ENCODE data around the gene SERPINE1.

The SERPINE1 gene

GRCh38 chr7:101151908-101152651 lies 25.2 kb downstream of the SERPINE1 start:
- DNase-seq (no peak), ATAC-seq (no peak)
- no peaks in the 10 kb centered on the region for H3K36me3 Mint-ChIP-seq (ENCODE audit: low read depth)
- H3K9me3 Mint-ChIP-seq = peaks cover 3% of the 10 kb centered on the region
- peaks cover 24% of the 10 kb centered on the region for H3K27me3 Mint-ChIP-seq
- H3K4me3 Mint-ChIP-seq = no peak overlapping the region
- no peak overlapping the region for H3K27ac Mint-ChIP-seq
- H3K4me1 Mint-ChIP-seq = peaks cover 15% of the 10 kb centered on the region

- peaks cover 3% of the 10 kb centered on the region for H3K9me3 Mint-ChIP-seq
- DNase-seq = peak; percentile 92
- peaks cover 10% of the 10 kb centered on the region for H3K4me1 Mint-ChIP-seq
- H3K27me3 Mint-ChIP-seq = peaks cover 11% of the 10 kb centered on the region
- no peaks in the 10 kb centered on the region for H3K36me3 Mint-ChIP-seq (ENCODE audit: low read depth)
- H3K4me3 Mint-ChIP-seq = peak within 1 kb of the TSS; percentile 75
- H3K27ac Mint-ChIP-seq = peak within 1 kb of the TSS; percentile 75
- peak; percentile 82 for ATAC-seq
These were observed 27.2 kb downstream of the SERPINE1 start, which contains the start of gene AP1S1 for GRCh38 chr7:101153969-101154692. TSS of gene AP1S1 (plus strand) at chr7:101154476. CDS start at chr7:101154515, 39 bp downstream.

DNA sequence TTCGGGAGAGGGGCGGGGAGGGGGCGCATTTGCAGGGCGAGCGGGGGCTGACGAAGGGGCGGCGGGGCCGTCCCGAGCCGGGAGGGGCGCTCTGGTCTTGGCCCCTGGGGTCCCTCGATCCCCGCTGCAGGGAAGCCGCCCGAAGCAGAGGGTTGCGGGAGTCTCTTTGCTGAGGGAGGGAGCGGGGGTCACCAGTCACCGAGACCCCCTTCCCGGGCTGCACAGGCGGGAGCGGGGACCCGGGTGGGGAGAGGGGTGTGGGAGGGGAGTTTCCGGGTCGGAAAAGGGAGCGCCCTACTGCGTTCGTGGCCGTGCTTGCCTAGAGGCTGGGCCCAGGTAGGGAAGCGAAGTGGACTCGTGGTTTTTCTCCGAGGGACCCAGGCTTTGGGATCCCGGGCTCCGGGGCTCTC lies 27.8 kb downstream of the SERPINE1 start:
- no peak overlapping the region for H3K27ac Mint-ChIP-seq
- peaks cover 10% of the 10 kb centered on the region for H3K4me1 Mint-ChIP-seq
- H3K27me3 Mint-ChIP-seq = peaks cover 6% of the 10 kb centered on the region
- DNase-seq = peak; percentile 22
- no peaks in the 10 kb centered on the region for H3K36me3 Mint-ChIP-seq (ENCODE audit: low read depth)
- ATAC-seq = no peak
- peak overlapping the region; percentile 75 for H3K4me3 Mint-ChIP-seq
- H3K9me3 Mint-ChIP-seq = peaks cover 3% of the 10 kb centered on the region

DNA sequence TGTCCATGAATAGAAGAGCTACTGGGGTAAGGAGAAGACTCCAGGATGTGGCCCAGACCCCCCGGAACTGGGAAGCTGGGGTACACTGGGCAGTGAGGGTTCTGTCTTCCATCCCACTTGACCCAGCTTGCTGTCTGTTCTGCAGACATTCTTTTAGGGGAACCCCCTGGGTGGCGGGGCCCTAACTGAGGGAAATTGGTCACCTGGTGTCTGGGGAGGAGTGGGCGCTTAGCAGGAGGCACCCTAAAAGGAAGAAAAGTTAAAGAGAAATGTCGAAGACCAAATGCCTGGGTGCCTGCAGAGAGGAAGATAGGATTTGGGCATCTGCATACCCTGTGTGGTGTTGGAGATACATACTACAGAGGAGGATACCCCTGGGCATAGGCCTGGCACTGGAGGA lies 28.4 kb downstream of the SERPINE1 start:
- Mint-ChIP-seq H3K36me3 (ENCODE audit: low read depth) (peaks cover 2% of the 10 kb centered on the region), H3K4me3 (peak overlapping the region; percentile 75), H3K27ac (no peak overlapping the region), H3K9me3 (peaks cover 3% of the 10 kb centered on the region), H3K27me3 (peaks cover 5% of the 10 kb centered on the region), H3K4me1 (peaks cover 10% of the 10 kb centered on the region)
- ATAC-seq (no peak), DNase-seq (no peak)

GRCh38 chr7:101156277-101156676 lies 29.4 kb downstream of the SERPINE1 start:
- no peak overlapping the region for H3K4me3 Mint-ChIP-seq
- H3K27me3 Mint-ChIP-seq = peaks cover 4% of the 10 kb centered on the region
- peaks cover 3% of the 10 kb centered on the region for H3K9me3 Mint-ChIP-seq
- DNase-seq (no peak), ATAC-seq (no peak)
- peaks cover 10% of the 10 kb centered on the region for H3K4me1 Mint-ChIP-seq
- peaks cover 2% of the 10 kb centered on the region for H3K36me3 Mint-ChIP-seq (ENCODE audit: low read depth)
- no peak overlapping the region for H3K27ac Mint-ChIP-seq

GRCh38 chr7:101156866-101157589 lies 30.1 kb downstream of the SERPINE1 start:
- Mint-ChIP-seq H3K27ac (no peak overlapping the region), H3K36me3 (ENCODE audit: low read depth) (peaks cover 2% of the 10 kb centered on the region), H3K27me3 (peaks cover 7% of the 10 kb centered on the region), H3K4me1 (peaks cover 10% of the 10 kb centered on the region), H3K4me3 (no peak overlapping the region), H3K9me3 (peaks cover 3% of the 10 kb centered on the region)
- no peak for DNase-seq
- ATAC-seq = no peak

GRCh38 chr7:101159696-101160674 lies 33.1 kb downstream of the SERPINE1 start:
- H3K27me3 Mint-ChIP-seq = peaks cover 15% of the 10 kb centered on the region
- no peak overlapping the region for H3K27ac Mint-ChIP-seq
- ATAC-seq (no peak), DNase-seq (no peak)
- no peak overlapping the region for H3K4me3 Mint-ChIP-seq
- H3K9me3 Mint-ChIP-seq = no peaks in the 10 kb centered on the region
- peaks cover 2% of the 10 kb centered on the region for H3K36me3 Mint-ChIP-seq (ENCODE audit: low read depth)
- H3K4me1 Mint-ChIP-seq = peaks cover 18% of the 10 kb centered on the region

DNA sequence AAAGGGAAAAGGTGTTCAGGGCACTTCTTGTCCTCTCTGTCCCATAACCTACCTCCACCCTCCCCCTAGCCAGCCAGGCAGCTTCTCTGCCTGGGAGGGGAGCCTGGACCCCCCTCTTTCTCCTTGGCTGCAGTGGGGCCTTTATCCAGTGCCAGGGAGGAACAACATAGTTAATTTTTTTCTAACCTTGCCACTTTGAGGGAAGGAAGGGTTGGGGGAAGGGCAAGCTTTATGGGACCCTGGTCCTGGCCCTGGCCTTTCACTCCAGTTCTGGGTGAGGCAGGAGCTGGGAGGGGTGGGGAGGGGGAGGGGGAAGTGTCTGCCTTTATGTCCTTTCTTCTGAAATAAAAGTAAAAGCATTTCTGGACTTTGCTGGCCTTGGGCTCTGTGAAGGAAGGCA lies 34.0 kb downstream of the SERPINE1 start:
- Mint-ChIP-seq H3K9me3 (no peaks in the 10 kb centered on the region), H3K36me3 (ENCODE audit: low read depth) (peaks cover 2% of the 10 kb centered on the region), H3K4me3 (no peak overlapping the region), H3K4me1 (peaks cover 21% of the 10 kb centered on the region), H3K27ac (no peak overlapping the region), H3K27me3 (peaks cover 25% of the 10 kb centered on the region)
- ATAC-seq (no peak), DNase-seq (no peak)

- DNase-seq (no peak), ATAC-seq (no peak)
- H3K4me3 Mint-ChIP-seq = peak overlapping the region; percentile 65
- no peaks in the 10 kb centered on the region for H3K9me3 Mint-ChIP-seq
- peaks cover 32% of the 10 kb centered on the region for H3K27me3 Mint-ChIP-seq
- H3K27ac Mint-ChIP-seq = no peak overlapping the region
- H3K36me3 Mint-ChIP-seq (ENCODE audit: low read depth) = peaks cover 2% of the 10 kb centered on the region
- H3K4me1 Mint-ChIP-seq = peaks cover 27% of the 10 kb centered on the region
These were observed 35.0 kb downstream of the SERPINE1 start for GRCh38 chr7:101161692-101162471.

DNA sequence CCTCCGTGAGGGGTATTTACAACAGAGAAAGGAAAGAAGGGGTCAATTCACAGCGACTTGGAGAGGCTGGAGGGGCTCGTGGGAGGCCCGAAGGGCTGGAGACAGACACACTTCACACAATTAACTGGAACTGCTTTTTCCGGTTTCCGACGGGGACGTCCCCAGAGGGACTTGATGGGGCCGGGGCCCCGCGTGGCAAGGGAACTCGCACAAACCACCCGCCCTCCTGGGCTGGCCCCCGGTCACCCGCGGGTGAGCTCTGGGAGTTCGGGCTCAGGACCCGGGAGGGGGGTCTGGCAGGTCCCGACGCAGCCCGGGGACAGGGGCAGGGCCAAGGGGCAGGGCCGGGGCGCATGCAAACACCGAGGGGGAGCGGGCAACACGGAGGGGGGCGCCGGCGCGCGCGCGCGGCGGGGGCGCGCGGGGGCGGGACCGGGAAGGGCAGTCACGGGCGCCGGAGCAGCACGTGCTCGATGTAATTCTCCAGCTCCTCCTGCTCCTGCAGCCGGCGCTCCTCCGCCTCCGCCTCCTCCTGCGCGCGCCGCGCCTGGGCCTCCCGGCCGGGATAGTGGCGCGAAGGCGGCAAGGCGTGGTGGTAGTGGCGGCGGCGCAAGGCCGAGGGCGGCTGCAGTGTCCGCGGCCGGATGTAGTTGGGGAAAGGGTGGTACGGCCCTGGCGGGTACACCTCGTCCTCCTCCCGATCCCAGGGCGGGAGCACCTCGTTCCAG lies 35.8 kb downstream of the SERPINE1 start:
- no peak for DNase-seq
- Mint-ChIP-seq H3K27me3 (peaks cover 41% of the 10 kb centered on the region), H3K4me3 (peak overlapping the region; percentile 65), H3K27ac (no peak overlapping the region), H3K4me1 (peaks cover 36% of the 10 kb centered on the region), H3K36me3 (ENCODE audit: low read depth) (peaks cover 2% of the 10 kb centered on the region), H3K9me3 (no peaks in the 10 kb centered on the region)
- ATAC-seq = no peak

DNA sequence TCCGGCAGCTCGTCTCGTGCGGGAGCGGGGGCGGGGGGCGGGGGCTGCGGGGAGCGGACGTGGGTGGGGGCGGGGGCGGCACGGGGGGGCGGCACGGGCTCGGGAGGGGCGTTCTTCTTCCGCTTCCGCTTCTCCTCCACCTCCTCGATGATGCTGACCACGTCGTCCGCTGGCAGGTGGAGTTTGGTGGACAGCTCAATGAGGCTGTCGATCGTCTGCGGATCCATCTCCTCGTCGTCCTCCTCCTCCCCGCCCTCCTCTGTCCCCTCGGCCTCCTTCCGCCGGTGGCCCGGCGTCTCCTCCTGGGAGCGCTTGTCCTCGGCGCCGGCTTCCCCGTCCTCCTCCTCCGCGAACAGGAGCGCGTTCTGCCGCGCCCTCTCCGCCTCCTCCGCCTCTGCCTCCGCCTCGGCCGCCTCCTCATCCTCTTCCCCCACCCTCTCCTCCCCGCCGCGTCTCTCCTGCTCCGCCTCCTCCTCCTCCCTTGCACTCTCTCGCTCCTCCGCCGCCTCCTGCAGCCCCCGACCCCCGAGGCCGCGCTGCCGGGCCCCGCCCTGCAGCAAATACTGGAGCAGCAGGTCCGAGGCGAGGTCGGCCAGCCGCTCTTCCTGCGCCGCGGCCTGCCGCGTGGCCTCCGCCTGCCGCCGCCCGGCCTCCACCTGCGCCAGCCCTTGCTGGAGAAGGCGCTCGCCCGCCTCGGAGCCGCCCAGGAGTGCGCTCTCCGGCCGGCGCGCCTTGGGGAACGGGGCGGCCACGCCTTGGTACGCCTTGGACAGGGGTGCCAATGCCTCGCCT lies 36.6 kb downstream of the SERPINE1 start:
- Mint-ChIP-seq H3K36me3 (ENCODE audit: low read depth) (peaks cover 2% of the 10 kb centered on the region), H3K27me3 (peaks cover 48% of the 10 kb centered on the region), H3K4me1 (peaks cover 40% of the 10 kb centered on the region), H3K27ac (no peak overlapping the region), H3K4me3 (peak overlapping the region; percentile 56), H3K9me3 (no peaks in the 10 kb centered on the region)
- ATAC-seq = no peak
- DNase-seq = no peak

Measured in activated naive CD8-positive, alpha-beta T cell treated with anti-CD3 and anti-CD28 coated beads, Interleukin-2, amount 50 U/mL, for 24 hours (primary cell).